ENCODE results near the gene PLEKHG4B. TPM values are rescaled to one million over a fixed set of nuclear protein-coding genes. Genes with fewer than 3 reads are reported as not detected.

PLEKHG4B gene
- total and polyA plus RNA-seq, 8 donors: 0.21 to 0.75 (median 0.38) TPM

- Histone ChIP-seq H3K4me1 (no peaks in the 10 kb centered on the region), H3K4me3 (no peak overlapping the region), H3K27me3 (no peaks in the 10 kb centered on the region), H3K36me3 (no peaks in the 10 kb centered on the region), H3K27ac (no peak overlapping the region), H3K9me3 (no peaks in the 10 kb centered on the region)
- TF ChIP-seq CTCF (IDR thresholded peaks at IDR 0.05): no peak
- ATAC-seq (no peak), FAIRE-seq (no peak), DNase-seq (peak in 1 of 6 donors; percentile 48)
- WGBS, 2 donors: 93 to 95% methylated on average over 21 of the region's 21 CpGs
- intact Hi-C loops (cut with DNase I): no loop called here
Observed at GRCh38 chr5:198516-199196, 106.7 kb downstream of the PLEKHG4B start.

- no peak for FAIRE-seq
- WGBS, 2 donors: 92 to 93% methylated on average over 16 of the region's 16 CpGs
Observed at GRCh38 chr5:199197-199949, 107.4 kb downstream of the PLEKHG4B start.

GRCh38 chr5:199950-200645 lies 108.1 kb downstream of the PLEKHG4B start:
- no peaks in the 10 kb centered on the region for H3K9me3 ChIP-seq
- H3K36me3 ChIP-seq: peaks cover 0 to 5% (median 3%) of the 10 kb centered on the region in 3 donors
- H3K4me3 ChIP-seq: no peak overlapping the region
- 86 to 87% methylated on average over 23 of the region's 23 CpGs for WGBS, 2 donors
- no peak for FAIRE-seq
- intact Hi-C loops (cut with DNase I): no loop called here
- no peaks in the 10 kb centered on the region for H3K27me3 ChIP-seq
- ATAC-seq: no peak
- H3K27ac ChIP-seq: no peak overlapping the region
- TF ChIP-seq CTCF (IDR thresholded peaks at IDR 0.05): no peak
- no peak for DNase-seq
- no peaks in the 10 kb centered on the region for H3K4me1 ChIP-seq

More at GRCh38 chr5:199197-199949, 107.4 kb downstream of the PLEKHG4B start:
- no peak overlapping the region for H3K27ac ChIP-seq
- no peaks in the 10 kb centered on the region for H3K9me3 ChIP-seq
- intact Hi-C loops (cut with DNase I): no loop called here
- DNase-seq: no peak
- ATAC-seq: no peak
- no peaks in the 10 kb centered on the region for H3K4me1 ChIP-seq
- TF ChIP-seq CTCF (IDR thresholded peaks at IDR 0.05): no peak
- H3K4me3 ChIP-seq: no peak overlapping the region
- H3K36me3 ChIP-seq: peaks cover 0 to 5% (median 3%) of the 10 kb centered on the region in 3 donors
- H3K27me3 ChIP-seq: no peaks in the 10 kb centered on the region

- Histone ChIP-seq H3K9me3 (no peaks in the 10 kb centered on the region), H3K4me3 (no peak overlapping the region), H3K4me1 (no peaks in the 10 kb centered on the region), H3K27me3 (no peaks in the 10 kb centered on the region), H3K36me3 (peaks cover 0 to 5% (median 3%) of the 10 kb centered on the region in 3 donors), H3K27ac (no peak overlapping the region)
- WGBS, 2 donors: 77 to 78% methylated on average over 4 of the region's 4 CpGs
- ATAC-seq (no peak), DNase-seq (no peak), FAIRE-seq (no peak)
- TF ChIP-seq CTCF (IDR thresholded peaks at IDR 0.05): no peak
- intact Hi-C loops (cut with DNase I): no loop called here
Observed at GRCh38 chr5:200985-201384, 109.0 kb downstream of the PLEKHG4B start.
